Measurements from ENCODE around the gene ZBTB33. TPM values are rescaled to one million over a fixed set of nuclear protein-coding genes. Genes with fewer than 3 reads are reported as not detected.

Gene ZBTB33
- total and polyA plus RNA-seq, 2 of the 13 experiments (the other 11 are each of a cell fraction or from before 2014, with no cell fraction given): 6.5 to 20.2 TPM

DNA sequence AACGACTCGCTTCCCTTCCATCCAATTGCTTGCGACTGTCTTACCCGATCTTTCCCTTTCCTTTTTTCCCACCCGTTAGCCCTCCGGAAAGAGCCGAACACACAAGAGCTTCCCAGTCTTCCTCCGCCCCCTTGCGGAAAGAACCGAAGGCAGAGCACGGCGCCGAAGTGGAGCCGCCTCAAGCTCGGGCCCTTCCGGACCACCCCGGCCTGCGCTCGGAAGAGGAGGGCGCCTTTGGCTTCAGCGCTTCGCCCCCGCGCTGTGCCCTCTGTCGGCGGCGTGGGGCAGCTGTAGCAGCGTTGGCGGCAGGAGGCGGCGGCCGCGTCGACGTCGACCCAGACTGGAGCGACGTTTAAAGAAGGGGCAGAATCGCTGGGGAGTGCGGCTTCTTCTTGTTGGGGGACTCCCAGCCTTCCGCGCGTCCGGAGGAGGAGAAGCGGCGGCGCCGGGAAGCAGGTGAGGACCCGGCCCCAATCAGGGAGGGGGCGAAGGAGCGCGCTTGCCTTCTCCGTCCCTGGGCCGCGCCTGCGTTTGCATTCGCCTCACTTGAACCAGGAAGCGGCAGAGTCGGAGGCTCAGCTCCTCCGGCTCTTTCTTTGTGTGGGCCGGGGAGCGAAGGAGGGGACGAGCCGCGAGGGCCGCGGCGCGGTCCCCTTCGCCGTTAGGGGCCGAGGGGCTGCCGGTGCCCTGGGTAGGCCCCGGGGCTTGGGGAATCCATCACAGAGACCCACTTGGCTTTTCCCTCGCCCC is at the start of gene ZBTB33 (continued):
- TF ChIP-seq, protein P1, sequence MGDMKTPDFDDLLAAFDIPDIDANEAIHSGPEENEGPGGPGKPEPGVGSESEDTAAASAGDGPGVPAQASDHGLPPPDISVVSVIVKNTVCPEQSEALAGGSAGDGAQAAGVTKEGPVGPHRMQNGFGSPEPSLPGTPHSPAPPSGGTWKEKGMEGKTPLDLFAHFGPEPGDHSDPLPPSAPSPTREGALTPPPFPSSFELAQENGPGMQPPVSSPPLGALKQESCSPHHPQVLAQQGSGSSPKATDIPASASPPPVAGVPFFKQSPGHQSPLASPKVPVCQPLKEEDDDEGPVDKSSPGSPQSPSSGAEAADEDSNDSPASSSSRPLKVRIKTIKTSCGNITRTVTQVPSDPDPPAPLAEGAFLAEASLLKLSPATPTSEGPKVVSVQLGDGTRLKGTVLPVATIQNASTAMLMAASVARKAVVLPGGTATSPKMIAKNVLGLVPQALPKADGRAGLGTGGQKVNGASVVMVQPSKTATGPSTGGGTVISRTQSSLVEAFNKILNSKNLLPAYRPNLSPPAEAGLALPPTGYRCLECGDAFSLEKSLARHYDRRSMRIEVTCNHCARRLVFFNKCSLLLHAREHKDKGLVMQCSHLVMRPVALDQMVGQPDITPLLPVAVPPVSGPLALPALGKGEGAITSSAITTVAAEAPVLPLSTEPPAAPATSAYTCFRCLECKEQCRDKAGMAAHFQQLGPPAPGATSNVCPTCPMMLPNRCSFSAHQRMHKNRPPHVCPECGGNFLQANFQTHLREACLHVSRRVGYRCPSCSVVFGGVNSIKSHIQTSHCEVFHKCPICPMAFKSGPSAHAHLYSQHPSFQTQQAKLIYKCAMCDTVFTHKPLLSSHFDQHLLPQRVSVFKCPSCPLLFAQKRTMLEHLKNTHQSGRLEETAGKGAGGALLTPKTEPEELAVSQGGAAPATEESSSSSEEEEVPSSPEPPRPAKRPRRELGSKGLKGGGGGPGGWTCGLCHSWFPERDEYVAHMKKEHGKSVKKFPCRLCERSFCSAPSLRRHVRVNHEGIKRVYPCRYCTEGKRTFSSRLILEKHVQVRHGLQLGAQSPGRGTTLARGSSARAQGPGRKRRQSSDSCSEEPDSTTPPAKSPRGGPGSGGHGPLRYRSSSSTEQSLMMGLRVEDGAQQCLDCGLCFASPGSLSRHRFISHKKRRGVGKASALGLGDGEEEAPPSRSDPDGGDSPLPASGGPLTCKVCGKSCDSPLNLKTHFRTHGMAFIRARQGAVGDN (CRISPR knock-in tag; IDR thresholded peaks at IDR 0.05): peak; percentile 89
- TF ChIP-seq ZZZ3 (CRISPR knock-in tag; IDR thresholded peaks at IDR 0.05; ENCODE audit: borderline replicate concordance) (no peak; the same call in 1 of the 2 replicates), SAFB2 (CRISPR knock-in tag; IDR thresholded peaks at IDR 0.05; ENCODE audit: borderline replicate concordance, low read depth) (no peak), RFXANK (CRISPR knock-in tag; IDR thresholded peaks at IDR 0.05) (no peak), ZBTB25 (CRISPR knock-in tag; IDR thresholded peaks at IDR 0.05) (no peak), TRAFD1 (CRISPR knock-in tag; IDR thresholded peaks at IDR 0.05; ENCODE audit: borderline replicate concordance) (no peak), KLF12 (CRISPR knock-in tag; IDR thresholded peaks at IDR 0.05; ENCODE audit: borderline replicate concordance) (no peak), ZNF737 (CRISPR knock-in tag; IDR thresholded peaks at IDR 0.05; ENCODE audit: borderline replicate concordance) (no peak), REPIN1 (CRISPR knock-in tag; IDR thresholded peaks at IDR 0.05; ENCODE audit: borderline replicate concordance, low read depth) (peak; percentile 70; the same call in 1 of the 2 replicates), EEA1 (CRISPR knock-in tag; IDR thresholded peaks at IDR 0.05; ENCODE audit: borderline replicate concordance) (no peak), TCF7L2 (IDR thresholded peaks at IDR 0.05; ENCODE audit: low read depth, low read length) (no peak), ZNF33A (CRISPR knock-in tag; IDR thresholded peaks at IDR 0.05; ENCODE audit: borderline replicate concordance) (no peak), SRSF1 (optimal IDR thresholded peaks at IDR 0.05; ENCODE audit: low read depth, low read length) (no peak), UBTF (CRISPR knock-in tag; IDR thresholded peaks at IDR 0.05) (peak; percentile 76), SRSF4 (IDR thresholded peaks at IDR 0.05; ENCODE audit: low read depth, low read length, poor library complexity, severe bottlenecking) (no peak), ZNF550 (CRISPR knock-in tag; IDR thresholded peaks at IDR 0.05; ENCODE audit: borderline replicate concordance) (no peak), PLRG1 (conservative IDR thresholded peaks at IDR 0.05) (no peak), ETV6 (CRISPR knock-in tag; conservative IDR thresholded peaks at IDR 0.05) (no peak)

All from HepG2 (cell line).